H9 (cell line): Measurements from ENCODE around the gene ITIH4. TPM values are rescaled to one million over a fixed set of nuclear protein-coding genes. Genes with fewer than 3 reads are reported as not detected.

Source experiments
- DNase-seq: peaks from one replicate; pipeline ENCODE4 v3.0.0-alpha.2; 2017
- H2AFZ ChIP-seq: one replicate; pipeline ENCODE4 v1.6.1; 2013; ENCODE audit warnings: mild to moderate bottlenecking, low read length, control low read depth, moderate library complexity
- H2AK5ac ChIP-seq: 2 replicates; pipeline ENCODE4 v1.6.1; 2013; ENCODE audit warnings: low read length, control low read depth, mixed read lengths; ENCODE audit not compliant: insufficient read length
- H2BK120ac ChIP-seq: one replicate; pipeline ENCODE4 v1.6.1; 2013; ENCODE audit warnings: low read depth, mild to moderate bottlenecking, low read length, control low read depth, inconsistent platforms; ENCODE audit not compliant: poor library complexity, severe bottlenecking
- H2BK12ac ChIP-seq: 2 replicates; pipeline ENCODE4 v1.6.1; 2013; ENCODE audit warnings: low read length, control low read depth, mixed read lengths, low read depth; ENCODE audit not compliant: insufficient read length
- H2BK15ac ChIP-seq: 2 replicates; pipeline ENCODE4 v1.6.1; 2013; ENCODE audit warnings: low read depth, low read length, control low read depth
- H2BK20ac ChIP-seq: one replicate; pipeline ENCODE4 v1.6.1; 2013; ENCODE audit warnings: low read depth, mild to moderate bottlenecking, low read length, control low read depth, inconsistent platforms; ENCODE audit not compliant: poor library complexity, severe bottlenecking
- H2BK5ac ChIP-seq: 2 replicates; pipeline ENCODE4 v1.6.1; 2013; ENCODE audit warnings: low read length, control low read depth, mixed read lengths; ENCODE audit not compliant: insufficient read length
- H3K14ac ChIP-seq: 2 replicates; pipeline ENCODE4 v1.6.1; 2013; ENCODE audit warnings: low read length, control low read depth; ENCODE audit not compliant: insufficient read depth
- H3K18ac ChIP-seq: 2 replicates; pipeline ENCODE4 v1.6.1; 2013; ENCODE audit warnings: low read depth, mild to moderate bottlenecking, mixed read lengths, low read length, control low read depth; ENCODE audit not compliant: insufficient read length
- H3K23ac ChIP-seq: 2 replicates; pipeline ENCODE4 v1.6.1; 2013; ENCODE audit warnings: low read length, control low read depth, mixed read lengths, low read depth; ENCODE audit not compliant: insufficient read length
- H3K23me2 ChIP-seq: 2 replicates; pipeline ENCODE4 v1.6.1; 2013; ENCODE audit warnings: low read depth, mild to moderate bottlenecking, mixed read lengths, low read length, control low read depth; ENCODE audit not compliant: insufficient read length, poor library complexity, severe bottlenecking
- H3K27ac ChIP-seq: 2 replicates; pipeline ENCODE4 v1.5.1; 2013; ENCODE audit warnings: low read length, control low read depth, mixed read lengths, low read depth; ENCODE audit not compliant: insufficient read length
- H3K27me3 ChIP-seq: 2 replicates; pipeline ENCODE4 v1.6.1; 2013; ENCODE audit warnings: low read length, control low read depth, inconsistent platforms; ENCODE audit not compliant: insufficient read depth
- H3K4ac ChIP-seq: 2 replicates; pipeline ENCODE4 v1.6.1; 2013; ENCODE audit warnings: low read depth, mild to moderate bottlenecking, control low read depth, inconsistent platforms, low read length, moderate library complexity
- H3K4me1 ChIP-seq: 2 replicates; pipeline ENCODE4 v1.6.1; 2013; ENCODE audit warnings: low read length, control low read depth, inconsistent platforms; ENCODE audit not compliant: insufficient read depth
- H3K4me2 ChIP-seq: 2 replicates; pipeline ENCODE4 v1.6.1; 2013; ENCODE audit warnings: low read length, control low read depth, mixed read lengths; ENCODE audit not compliant: insufficient read length, insufficient read depth
- H3K56ac ChIP-seq: 2 replicates; pipeline ENCODE4 v1.6.1; 2013; ENCODE audit warnings: low read depth, mild to moderate bottlenecking, mixed read lengths, low read length, control low read depth; ENCODE audit not compliant: insufficient read length
- H3K79me1 ChIP-seq: 2 replicates; pipeline ENCODE4 v1.6.1; 2013; ENCODE audit warnings: low read depth, mild to moderate bottlenecking, moderate library complexity, low read length, control low read depth, inconsistent platforms; ENCODE audit not compliant: insufficient read depth, poor library complexity, severe bottlenecking
- H3K79me2 ChIP-seq: 2 replicates; pipeline ENCODE4 v1.6.1; 2013; ENCODE audit warnings: low read length, control low read depth, inconsistent platforms; ENCODE audit not compliant: insufficient read depth
- H3K9ac ChIP-seq: 2 replicates; pipeline ENCODE4 v1.6.1; 2013; ENCODE audit warnings: low read length, control low read depth, mixed read lengths; ENCODE audit not compliant: insufficient read length; ENCODE audit errors: extremely low read depth
- H3K9me3 ChIP-seq: one replicate; pipeline ENCODE4 v1.6.1; 2013; ENCODE audit warnings: low read depth, low read length, inconsistent platforms; ENCODE audit not compliant: control insufficient read depth
- H3T11ph ChIP-seq: one replicate; pipeline ENCODE4 v1.6.1; 2013; ENCODE audit warnings: mild to moderate bottlenecking, low read length, control low read depth, inconsistent platforms
- H4K20me1 ChIP-seq: one replicate; pipeline ENCODE4 v1.6.1; 2013; ENCODE audit not compliant: control insufficient read depth, insufficient read length, insufficient read depth
- H4K5ac ChIP-seq: 2 replicates; pipeline ENCODE4 v1.6.1; 2013; ENCODE audit warnings: low read depth, mild to moderate bottlenecking, mixed read lengths, low read length, control low read depth; ENCODE audit not compliant: insufficient read length
- H4K8ac ChIP-seq: replicated peaks from 2 replicates; pipeline ENCODE4 v1.6.1; 2013; ENCODE audit warnings: low read length, control low read depth, mixed read lengths, low read depth; ENCODE audit not compliant: insufficient read length
- H4K91ac ChIP-seq: 2 replicates; pipeline ENCODE4 v1.6.1; 2013; ENCODE audit warnings: low read depth, mild to moderate bottlenecking, moderate library complexity, mixed read lengths, low read length, control low read depth; ENCODE audit not compliant: insufficient read length
- H3K27ac Mint-ChIP-seq, 3 experiments: 2 replicates in 2 of 3; 3 replicates in 1 of 3; pipeline ENCODE4 v1.8.0; 2020 to 2021; ENCODE audit warnings: mixed read lengths in 3 of 3, mild to moderate bottlenecking in 1 of 3, moderate library complexity in 1 of 3
- H3K27me3 Mint-ChIP-seq: 2 replicates; pipeline ENCODE4 v1.8.0; 2021; ENCODE audit warnings: low read depth, mild to moderate bottlenecking, moderate library complexity, mixed read lengths
- H3K36me3 Mint-ChIP-seq, 3 experiments: 2 replicates in 2 of 3; 3 replicates in 1 of 3; pipeline ENCODE4 v1.8.0; 2020 to 2021; ENCODE audit warnings: low read depth in 3 of 3, mixed read lengths in 3 of 3; ENCODE audit not compliant: insufficient read depth in 1 of 3
- H3K4me1 Mint-ChIP-seq, 2 experiments: 2 replicates each; pipeline ENCODE4 v1.8.0; 2020; ENCODE audit warnings: mixed read lengths in 2 of 2
- H3K4me3 Mint-ChIP-seq, 2 experiments: 2 replicates in 1 of 2; 3 replicates in 1 of 2; pipeline ENCODE4 v1.8.0; 2020 to 2021; ENCODE audit warnings: mild to moderate bottlenecking in 2 of 2, mixed read lengths in 2 of 2, moderate library complexity in 1 of 2
- H3K9me3 Mint-ChIP-seq, 2 experiments: 2 replicates in 1 of 2; 3 replicates in 1 of 2; pipeline ENCODE4 v1.8.0; 2020; ENCODE audit warnings: mild to moderate bottlenecking in 2 of 2, mixed read lengths in 2 of 2, moderate library complexity in 1 of 2
- CTCF ChIP-seq: fragments of 200-600 bp; sonication (generic); conservative IDR thresholded peaks from 3 replicates; pipeline ENCODE4 v1.8.0; 2021; ENCODE audit warnings: antibody characterized with exemption, mild to moderate bottlenecking
- WGBS: extraction: QIAGEN DNeasy Blood & Tissue Kit; methylation state at CpG from one replicate; pipeline ENCODE4 v1.1.7; 2013; ENCODE audit warnings: missing lambda C conversion rate, low lambda C conversion rate, mixed read lengths; ENCODE audit not compliant: insufficient read length; ENCODE audit errors: extremely low coverage; 5-methylcytosine and 5-hydroxymethylcytosine counted together
- total RNA-seq: library from RNA; stranded (reverse); gene quantifications from 2 replicates; pipeline ENCODE4 v1.2.1, GENCODE V29; 2021

ITIH4 gene
- total RNA-seq, 1 experiment from 2014 or later, result 3.0 TPM

GRCh38 chr3:52805270-52806039 is 25.0 kb downstream of the ITIH4 start:
- Histone ChIP-seq H3K23ac (no peak overlapping the region), H3K23me2 (no peaks in the 10 kb centered on the region), H2BK120ac (no peak overlapping the region), H2BK12ac (no peak overlapping the region), H3K9ac (no peak overlapping the region), H3K9me3 (no peaks in the 10 kb centered on the region), H4K20me1 (no peaks in the 10 kb centered on the region), H3K18ac (no peak overlapping the region), H3K27me3 (no peaks in the 10 kb centered on the region), H2BK15ac (no peak overlapping the region), H3K56ac (no peak overlapping the region), H3K27ac (no peak overlapping the region), H4K91ac (no peak overlapping the region), H2BK20ac (no peak overlapping the region), H3K4ac (no peak overlapping the region), H3K4me1 (no peaks in the 10 kb centered on the region), H2AFZ (no peak overlapping the region), H4K8ac (no peak overlapping the region), H2AK5ac (no peak overlapping the region), H3K4me2 (no peak overlapping the region), H3K79me2 (no peaks in the 10 kb centered on the region), H4K5ac (no peak overlapping the region), H3K79me1 (no peaks in the 10 kb centered on the region), H3K14ac (no peak overlapping the region), H3T11ph (no peak overlapping the region), H2BK5ac (no peak overlapping the region)
- no peak overlapping the region for H3K27ac Mint-ChIP-seq
- peaks cover 11% of the 10 kb centered on the region for H3K27me3 Mint-ChIP-seq
- H3K4me3 Mint-ChIP-seq, result no peak overlapping the region
- no peak for DNase-seq
- no peaks in the 10 kb centered on the region for H3K9me3 Mint-ChIP-seq
- no peak for TF ChIP-seq CTCF
- no CpG with 5 or more reads among the region's 19 CpGs for WGBS
- no peaks in the 10 kb centered on the region for H3K4me1 Mint-ChIP-seq
- no peaks in the 10 kb centered on the region for H3K36me3 Mint-ChIP-seq
